Measurements from ENCODE around the gene PRDX6. TPM values are rescaled to one million over a fixed set of nuclear protein-coding genes. Genes with fewer than 3 reads are reported as not detected.

Gene PRDX6, protein sequence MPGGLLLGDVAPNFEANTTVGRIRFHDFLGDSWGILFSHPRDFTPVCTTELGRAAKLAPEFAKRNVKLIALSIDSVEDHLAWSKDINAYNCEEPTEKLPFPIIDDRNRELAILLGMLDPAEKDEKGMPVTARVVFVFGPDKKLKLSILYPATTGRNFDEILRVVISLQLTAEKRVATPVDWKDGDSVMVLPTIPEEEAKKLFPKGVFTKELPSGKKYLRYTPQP
- 276 to 325 TPM (median 302 TPM) in 5 replicates for total RNA-seq (2022; extraction: Qiagen RNA extraction; ENCODE audit: low read depth)

DNA sequence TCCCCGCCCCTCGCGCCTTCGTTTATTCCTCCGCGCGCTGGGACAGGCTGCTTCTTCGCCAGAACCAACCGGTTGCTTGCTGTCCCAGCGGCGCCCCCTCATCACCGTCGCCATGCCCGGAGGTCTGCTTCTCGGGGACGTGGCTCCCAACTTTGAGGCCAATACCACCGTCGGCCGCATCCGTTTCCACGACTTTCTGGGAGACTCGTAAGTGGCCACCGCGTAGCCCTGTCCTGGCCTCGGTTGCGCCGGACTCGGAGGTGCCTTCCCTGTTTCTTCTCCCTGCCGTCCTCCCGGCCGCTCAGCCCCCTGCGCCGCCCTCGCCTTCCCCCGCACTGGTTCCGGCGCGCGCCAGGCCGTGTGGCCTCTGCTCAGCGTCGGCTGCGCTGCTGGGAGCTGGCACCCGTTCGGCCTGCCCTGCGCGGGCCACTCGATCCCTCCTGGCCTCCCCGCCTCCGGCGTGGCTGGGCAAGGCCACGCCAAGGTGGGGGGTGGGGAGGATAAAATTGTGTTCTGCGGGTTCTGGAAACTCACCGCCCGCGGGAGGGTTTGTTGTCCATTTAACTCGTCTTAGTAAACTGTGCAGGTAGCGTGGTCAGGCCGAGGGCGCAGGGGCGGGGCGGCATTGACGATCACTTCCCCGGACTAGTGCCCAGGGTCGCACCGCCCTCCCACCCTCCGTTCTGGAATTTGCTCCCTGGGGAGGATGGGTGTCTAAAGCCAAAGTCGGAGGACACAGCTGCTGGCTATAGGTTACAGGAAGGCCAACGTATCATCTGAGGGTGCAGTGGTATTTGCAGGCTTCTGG, at the start of gene PRDX6:
TSS of gene PRDX6 (plus strand) at position 50 of the 808 bp plus-strand sequence. CDS start at position 113, 63 bp downstream.

Other genes with a start within 250 kb of the PRDX6 start
- not detected in 5 replicates for gene SLC9C2, start 125.7 kb downstream of the PRDX6 start, total RNA-seq (2022; extraction: Qiagen RNA extraction; ENCODE audit: low read depth)
- gene TEX50, start 158.0 kb downstream of the PRDX6 start, total RNA-seq (2022; extraction: Qiagen RNA extraction; ENCODE audit: low read depth): not detected in 5 replicates
- 0.15 TPM in 2 of 5 replicates, not detected in the others for gene ANKRD45, start 192.5 kb downstream of the PRDX6 start, total RNA-seq (2022; extraction: Qiagen RNA extraction; ENCODE audit: low read depth)
- 9.4 to 15.5 TPM (median 12.4 TPM) in 5 replicates for gene KLHL20, start 237.6 kb downstream of the PRDX6 start, total RNA-seq (2022; extraction: Qiagen RNA extraction; ENCODE audit: low read depth)